ENCODE results near the gene ESYT3.
"Not testable (repeated sequence)": the region's sequence is repeated elsewhere in the genome, so short reads cannot be mapped to it uniquely, and the experiment has no call there.

The ESYT3 gene

GRCh38 chr3:138461896-138462295, 27.5 kb downstream of the ESYT3 start:
- DNase-seq = no peak

- DNase-seq = no peak
Measured at GRCh38 chr3:138463724-138464490, 29.5 kb downstream of the ESYT3 start.

GRCh38 chr3:138464491-138464860, 30.1 kb downstream of the ESYT3 start:
- DNase-seq = no peak

DNA sequence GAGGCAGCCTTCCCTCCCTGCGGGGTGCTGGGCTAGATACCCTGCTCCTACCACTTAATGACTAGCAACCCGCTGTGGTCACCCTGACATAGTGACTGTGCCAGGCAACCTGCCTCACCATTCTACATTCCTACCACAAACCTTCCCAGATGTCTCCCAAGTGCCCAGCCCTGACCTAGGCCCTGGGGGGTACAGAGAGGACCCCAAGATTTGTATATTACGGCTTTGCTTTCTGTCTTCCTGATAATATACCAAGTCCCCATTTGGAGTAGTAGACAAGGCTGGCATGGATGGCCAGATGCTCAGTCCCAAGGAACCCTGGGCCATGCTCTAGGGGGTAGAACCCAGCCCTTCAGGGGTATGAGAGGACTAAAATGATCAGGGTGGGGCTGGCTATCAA, 31.0 kb downstream of the ESYT3 start:
- no peak for DNase-seq

DNA sequence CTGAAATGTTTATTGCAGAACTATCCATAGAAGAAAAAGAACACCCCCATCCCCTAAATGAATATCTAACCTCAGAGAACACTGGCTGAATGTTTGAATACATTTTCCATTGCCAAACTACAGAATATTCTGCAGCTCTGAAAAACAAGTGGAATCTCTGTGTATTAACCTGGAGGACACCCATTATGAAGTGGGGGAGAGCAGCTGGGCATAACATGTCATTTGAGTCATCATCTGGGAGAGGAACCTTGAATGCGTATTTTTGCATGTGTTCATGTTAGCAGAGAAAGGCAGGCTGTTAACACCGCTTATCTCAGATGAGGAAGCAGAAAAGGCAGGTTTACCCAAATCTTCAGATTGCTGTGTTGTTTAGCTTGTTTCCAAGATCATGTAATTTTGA, 31.5 kb downstream of the ESYT3 start:
- DNase-seq = no peak

DNA sequence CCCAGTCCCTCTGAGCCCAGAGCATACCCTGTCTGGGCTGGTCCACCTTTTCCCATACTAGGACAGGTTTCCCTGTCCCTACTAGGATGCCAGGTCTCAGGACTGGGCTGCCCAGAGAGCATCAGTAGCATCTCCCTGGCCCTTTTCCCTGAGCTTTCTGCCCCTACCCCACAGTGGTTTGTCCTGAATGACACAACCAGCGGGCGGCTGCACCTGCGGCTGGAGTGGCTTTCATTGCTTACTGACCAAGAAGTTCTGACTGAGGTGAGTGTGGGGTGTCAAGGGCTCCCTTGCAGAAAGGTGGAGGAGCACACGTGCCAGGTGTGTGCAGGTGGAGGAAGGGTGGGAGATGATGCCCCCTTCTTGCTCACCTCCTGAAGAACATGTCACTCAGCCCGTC, 33.5 kb downstream of the ESYT3 start:
- DNase-seq = no peak

GRCh38 chr3:138468451-138468850, 34.0 kb downstream of the ESYT3 start:
- DNase-seq = no peak

GRCh38 chr3:138468886-138469285, 34.5 kb downstream of the ESYT3 start:
- no peak for DNase-seq

DNA sequence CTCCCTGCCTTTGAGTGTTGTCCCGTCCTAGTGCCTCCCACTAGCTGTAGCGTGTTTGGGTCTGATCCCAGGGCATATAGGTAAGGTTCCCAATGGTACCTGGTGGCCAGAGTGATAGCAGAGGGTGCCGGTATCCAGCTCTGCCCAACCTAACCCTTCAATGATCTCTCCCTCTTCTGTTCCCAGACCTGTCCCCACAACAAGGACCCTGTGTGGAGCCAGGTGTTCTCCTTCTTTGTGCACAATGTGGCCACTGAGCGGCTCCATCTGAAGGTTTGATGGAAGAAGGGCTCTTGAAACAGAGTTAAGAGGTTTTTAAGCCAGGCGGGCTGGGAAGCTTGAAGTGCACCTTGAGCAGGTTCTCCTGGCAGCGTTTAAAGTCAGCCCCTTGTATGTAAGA, 35.5 kb downstream of the ESYT3 start:
- DNase-seq = no peak

DNA sequence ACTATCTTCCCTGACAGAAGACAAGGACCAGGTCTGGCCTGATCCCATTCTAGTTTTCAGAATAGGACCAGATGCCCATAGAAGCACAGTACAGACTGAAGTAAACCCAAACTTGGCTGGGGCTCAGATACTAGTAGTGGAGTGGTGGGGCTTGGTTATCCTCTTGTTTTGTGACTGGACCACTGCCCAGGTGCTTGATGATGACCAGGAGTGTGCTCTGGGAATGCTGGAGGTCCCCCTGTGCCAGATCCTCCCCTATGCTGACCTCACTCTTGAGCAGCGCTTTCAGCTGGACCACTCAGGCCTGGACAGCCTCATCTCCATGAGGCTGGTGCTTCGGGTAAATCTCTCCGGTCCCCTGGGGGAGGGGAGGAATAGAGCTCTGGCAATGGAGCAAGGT, 36.3 kb downstream of the ESYT3 start:
- no peak for DNase-seq

DNA sequence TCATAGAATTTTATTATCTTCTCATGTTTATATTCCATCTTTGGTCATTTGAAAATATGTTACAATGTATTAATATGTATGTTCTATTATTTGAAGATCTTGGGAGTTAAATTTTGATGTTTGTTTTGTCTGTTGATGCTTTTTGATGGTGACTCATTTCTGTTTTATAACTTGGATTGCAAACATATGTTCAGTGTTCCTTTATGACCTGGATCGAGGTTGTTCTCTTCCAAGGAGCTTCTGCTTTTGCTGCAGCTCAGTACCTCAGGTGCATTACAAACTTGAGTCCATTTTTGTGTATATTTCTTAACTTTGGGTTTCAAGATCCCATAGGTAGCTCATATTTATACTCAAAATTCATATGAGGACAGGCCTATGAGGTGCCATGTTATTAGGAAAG, 37.1 kb downstream of the ESYT3 start:
- no peak for DNase-seq

DNA sequence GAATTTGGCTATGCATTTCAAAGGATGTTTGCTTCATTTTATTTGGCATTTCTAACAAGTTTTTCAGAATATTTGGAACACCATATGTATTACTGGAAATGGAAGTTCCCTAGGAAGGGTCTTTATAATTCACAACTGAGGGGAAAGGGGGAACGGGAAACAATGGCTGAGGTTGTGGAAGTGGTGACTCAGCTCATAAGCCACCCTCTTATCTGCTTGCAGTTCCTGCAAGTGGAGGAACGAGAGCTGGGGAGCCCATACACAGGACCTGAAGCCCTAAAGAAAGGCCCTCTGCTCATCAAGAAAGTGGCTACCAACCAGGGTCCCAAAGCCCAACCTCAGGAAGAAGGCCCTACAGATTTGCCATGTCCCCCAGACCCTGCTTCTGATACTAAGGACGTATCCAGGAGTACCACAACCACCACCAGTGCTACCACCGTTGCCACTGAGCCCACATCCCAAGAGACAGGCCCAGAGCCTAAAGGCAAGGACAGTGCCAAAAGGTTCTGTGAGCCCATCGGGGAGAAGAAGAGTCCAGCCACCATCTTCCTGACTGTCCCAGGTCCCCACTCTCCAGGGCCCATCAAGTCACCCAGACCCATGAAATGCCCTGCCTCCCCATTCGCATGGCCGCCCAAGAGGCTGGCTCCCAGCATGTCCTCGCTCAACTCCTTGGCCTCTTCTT, 37.9 kb downstream of the ESYT3 start:
- no peak for DNase-seq

GRCh38 chr3:138473391-138473790, 39.0 kb downstream of the ESYT3 start:
- no peak for DNase-seq

DNA sequence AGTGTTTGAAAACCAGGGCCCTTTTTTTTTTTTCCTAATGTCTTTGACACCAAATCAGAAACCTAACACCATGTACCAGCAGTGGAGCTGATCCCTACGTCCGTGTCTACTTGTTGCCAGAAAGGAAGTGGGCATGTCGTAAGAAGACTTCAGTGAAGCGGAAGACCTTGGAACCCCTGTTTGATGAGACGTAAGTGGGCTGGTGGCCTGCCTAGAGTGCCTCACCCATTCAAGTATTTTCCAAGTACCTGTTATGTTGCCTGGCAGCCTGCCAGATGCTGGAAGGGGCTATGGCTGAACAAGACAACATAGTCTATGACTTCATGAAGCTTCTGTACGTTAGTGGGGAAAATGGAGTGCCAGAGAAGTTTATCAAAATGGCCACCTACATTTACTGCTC, 39.7 kb downstream of the ESYT3 start:
- no peak for DNase-seq

GRCh38 chr3:138476526-138476925, 42.1 kb downstream of the ESYT3 start:
- DNase-seq = no peak

GRCh38 chr3:138477120-138477519, 42.7 kb downstream of the ESYT3 start:
- DNase-seq = no peak

GRCh38 chr3:138477801-138478200, 43.4 kb downstream of the ESYT3 start:
- no peak for DNase-seq

DNA sequence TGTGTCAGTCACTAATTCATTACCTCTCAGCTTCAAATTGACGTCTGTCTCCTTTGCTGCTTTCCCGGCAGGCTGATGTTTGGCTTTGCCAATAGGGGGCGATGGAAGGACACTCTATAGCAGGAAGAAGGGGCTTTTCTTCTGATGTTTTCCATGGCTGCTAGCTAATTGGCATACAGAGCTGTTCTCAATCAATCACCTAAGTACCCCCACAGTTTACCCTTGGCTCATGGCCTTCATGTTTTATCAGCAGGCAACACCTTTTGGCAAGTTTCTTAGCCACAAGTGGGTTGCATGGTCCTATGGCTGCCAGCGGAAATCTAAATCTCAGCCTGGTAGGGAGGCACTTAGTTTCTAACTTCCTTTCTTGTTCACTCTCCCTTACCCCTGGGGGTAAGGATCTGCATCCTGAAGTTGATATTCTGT, 45.0 kb downstream of the ESYT3 start:
- peak in 1 of 2 experiments; percentile 9 for DNase-seq

- not testable (repeated sequence) for DNase-seq
Measured at GRCh38 chr3:138484672-138485071, 50.3 kb downstream of the ESYT3 start.

DNA sequence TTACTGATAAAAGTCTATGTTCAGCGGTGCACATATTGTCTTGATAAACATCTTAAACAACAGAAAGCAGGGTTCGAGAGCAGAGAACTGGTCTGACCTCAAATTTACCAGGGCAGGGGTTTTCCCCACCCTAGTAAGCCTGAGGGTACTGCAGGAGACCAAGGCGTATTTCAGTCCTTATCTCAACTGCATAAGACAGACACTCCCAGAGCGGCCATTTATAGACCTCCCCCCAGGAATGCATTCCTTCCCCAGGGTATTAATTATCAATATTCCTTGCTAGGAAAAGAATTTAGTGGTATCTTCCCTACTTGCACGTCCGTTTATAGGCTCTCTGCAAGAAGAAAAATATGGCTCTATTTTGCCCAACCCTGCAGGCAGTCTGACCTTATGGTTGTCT, 52.2 kb downstream of the ESYT3 start:
- not testable (repeated sequence) for DNase-seq

GRCh38 chr3:138491971-138492370, 57.6 kb downstream of the ESYT3 start:
- DNase-seq = no peak

GRCh38 chr3:138492980-138493675, 58.7 kb downstream of the ESYT3 start:
- DNase-seq = no peak

GRCh38 chr3:138493804-138494606, 59.6 kb downstream of the ESYT3 start:
- no peak for DNase-seq

All from NCI-H1930 (cell line).